ENCODE measurements around the gene ZNF148. TPM values are rescaled to one million over a fixed set of nuclear protein-coding genes. Genes with fewer than 3 reads are reported as not detected.

The ZNF148 gene
- polyA plus RNA-seq, 3 donors: 6.5 to 48.4 (median 34.1) TPM

GRCh38 chr3:125194061-125194848 is 180.9 kb downstream of the ZNF148 start:
- TF ChIP-seq CTCF (IDR thresholded peaks at IDR 0.05): no peak
- no peak overlapping the region for H2AFZ ChIP-seq (ENCODE audit: insufficient read depth, low read depth, low read length, poor library complexity, severe bottlenecking)
- no peak overlapping the region for H3K9ac ChIP-seq (ENCODE audit: insufficient read depth, low read length, poor library complexity, severe bottlenecking)
- no peaks in the 10 kb centered on the region for H3K36me3 Mint-ChIP-seq
- intact Hi-C loops (cut with micrococcal nuclease): no loop called here
- no peak overlapping the region for H3K4me2 ChIP-seq (replicated peaks; ENCODE audit: extremely low read depth, low read length, poor library complexity, severe bottlenecking)
- no peak overlapping the region for H3K4me3 Mint-ChIP-seq
- H4K20me1 ChIP-seq (ENCODE audit: insufficient read depth, low read length): no peaks in the 10 kb centered on the region
- H3K36me3 ChIP-seq (replicated peaks in 1 of 2; ENCODE audit: control insufficient read depth in 1 of 2, insufficient read depth in 2 of 2, low read length in 2 of 2): no peaks in the 10 kb centered on the region
- DNase-seq: no peak
- 90% methylated on average over 4 of the region's 7 CpGs for whole genome bisulfite sequencing (ENCODE audit: insufficient coverage)
- no peaks in the 10 kb centered on the region for H3K9me3 Mint-ChIP-seq
- H3K4me3 ChIP-seq (replicated peaks in 1 of 3; ENCODE audit: low read depth in 2 of 3, low read length in 3 of 3): no peak overlapping the region
- peaks cover 5 to 10% (median 9%) of the 10 kb centered on the region in 3 donors for H3K27me3 Mint-ChIP-seq (ENCODE audit: low read depth in 3 of 3)
- no peaks in the 10 kb centered on the region for H3K4me1 ChIP-seq (ENCODE audit: control insufficient read depth in 1 of 2, insufficient read depth in 2 of 2, low read length in 2 of 2)
- H3K79me2 ChIP-seq (ENCODE audit: insufficient read depth, low read length): no peaks in the 10 kb centered on the region
- H3K27ac Mint-ChIP-seq: no peak overlapping the region
- peaks cover 6% of the 10 kb centered on the region for H3K4me1 Mint-ChIP-seq
- no peaks in the 10 kb centered on the region for H3K27me3 ChIP-seq (ENCODE audit: control insufficient read depth in 2 of 2, insufficient read depth in 2 of 2, low read length in 2 of 2)
- H3K9me3 ChIP-seq (replicated peaks in 1 of 2; ENCODE audit: control insufficient read depth in 1 of 2, insufficient read depth in 1 of 2, low read length in 2 of 2): no peaks in the 10 kb centered on the region
- no peak overlapping the region for H3K27ac ChIP-seq (ENCODE audit: low read depth in 1 of 2, low read length in 2 of 2)

GRCh38 chr3:125192190-125193035 is 182.7 kb downstream of the ZNF148 start:
- no peaks in the 10 kb centered on the region for H3K9me3 Mint-ChIP-seq
- H3K4me1 Mint-ChIP-seq: peaks cover 6% of the 10 kb centered on the region
- Histone ChIP-seq H3K79me2 (ENCODE audit: insufficient read depth, low read length) (no peaks in the 10 kb centered on the region), H2AFZ (ENCODE audit: insufficient read depth, low read depth, low read length, poor library complexity, severe bottlenecking) (peak overlapping the region; percentile 25), H3K4me1 (ENCODE audit: control insufficient read depth in 1 of 2, insufficient read depth in 2 of 2, low read length in 2 of 2) (no peaks in the 10 kb centered on the region), H3K27ac (ENCODE audit: low read depth in 1 of 2, low read length in 2 of 2) (no peak overlapping the region), H3K9ac (ENCODE audit: insufficient read depth, low read length, poor library complexity, severe bottlenecking) (no peak overlapping the region), H3K36me3 (replicated peaks in 1 of 2; ENCODE audit: control insufficient read depth in 1 of 2, insufficient read depth in 2 of 2, low read length in 2 of 2) (no peaks in the 10 kb centered on the region), H3K4me2 (replicated peaks; ENCODE audit: extremely low read depth, low read length, poor library complexity, severe bottlenecking) (no peak overlapping the region), H3K4me3 (replicated peaks in 1 of 3; ENCODE audit: low read depth in 2 of 3, low read length in 3 of 3) (no peak overlapping the region), H3K9me3 (replicated peaks in 1 of 2; ENCODE audit: control insufficient read depth in 1 of 2, insufficient read depth in 1 of 2, low read length in 2 of 2) (no peaks in the 10 kb centered on the region), H4K20me1 (ENCODE audit: insufficient read depth, low read length) (no peaks in the 10 kb centered on the region), H3K27me3 (ENCODE audit: control insufficient read depth in 2 of 2, insufficient read depth in 2 of 2, low read length in 2 of 2) (no peaks in the 10 kb centered on the region)
- no peak for TF ChIP-seq CTCF (IDR thresholded peaks at IDR 0.05)
- no peaks in the 10 kb centered on the region for H3K36me3 Mint-ChIP-seq
- H3K27me3 Mint-ChIP-seq (ENCODE audit: low read depth in 3 of 3): peaks cover 4 to 10% (median 6%) of the 10 kb centered on the region in 3 donors
- 50% methylated on average over 4 of the region's 12 CpGs for WGBS (ENCODE audit: insufficient coverage)
- intact Hi-C loops (cut with micrococcal nuclease): no loop called here
- no peak overlapping the region for H3K27ac Mint-ChIP-seq
- H3K4me3 Mint-ChIP-seq: no peak overlapping the region
- no peak for DNase-seq
